Muscle of back (tissue), 13 donors: ENCODE results near the gene IL27RA. TPM values are rescaled to one million over a fixed set of nuclear protein-coding genes. Genes with fewer than 3 reads are reported as not detected.

Experiments used
- DNase-seq, 3 donors: peaks; one replicate each; pipeline versions ENCODE4 v3.0.0 to v3.0.0-alpha.2; 2013
- long read RNA-seq, 9 donors: transcript quantifications; one replicate each; lab custom pipeline, GENCODE V29; 2026
- polyA plus RNA-seq, 10 donors: library from polyadenylated mRNA; unstranded; fragments of 120-200 nt; gene quantifications; one replicate each; pipeline ENCODE4 v1.2.1, GENCODE V29; 2013; ENCODE audit not compliant: insufficient read length in 10 of 10

IL27RA gene
- 1 to 10 TPM; 1.5 to 6.6 (median 3.2) TPM for polyA plus RNA-seq
- long read RNA-seq, donor 1, partial matches to known transcripts: 0 of 1 reads
- long read RNA-seq, donor 1, other reads (novel, unspliced or antisense): 0 of 1 reads
- long read RNA-seq, donor 2, partial matches to known transcripts: 0 of 1 reads
- long read RNA-seq, donor 2, other reads (novel, unspliced or antisense): 0 of 1 reads
- long read RNA-seq, donor 3: 0 reads
- long read RNA-seq, donor 4: 0 reads
- long read RNA-seq, donor 5: 0 reads
- long read RNA-seq, donor 6, partial matches to known transcripts: 0 of 1 reads
- long read RNA-seq, donor 6, other reads (novel, unspliced or antisense): 0 of 1 reads
- long read RNA-seq, donor 7: 0 reads
- long read RNA-seq, donor 8: 0 reads
- long read RNA-seq, donor 9: 0 reads

DNA sequence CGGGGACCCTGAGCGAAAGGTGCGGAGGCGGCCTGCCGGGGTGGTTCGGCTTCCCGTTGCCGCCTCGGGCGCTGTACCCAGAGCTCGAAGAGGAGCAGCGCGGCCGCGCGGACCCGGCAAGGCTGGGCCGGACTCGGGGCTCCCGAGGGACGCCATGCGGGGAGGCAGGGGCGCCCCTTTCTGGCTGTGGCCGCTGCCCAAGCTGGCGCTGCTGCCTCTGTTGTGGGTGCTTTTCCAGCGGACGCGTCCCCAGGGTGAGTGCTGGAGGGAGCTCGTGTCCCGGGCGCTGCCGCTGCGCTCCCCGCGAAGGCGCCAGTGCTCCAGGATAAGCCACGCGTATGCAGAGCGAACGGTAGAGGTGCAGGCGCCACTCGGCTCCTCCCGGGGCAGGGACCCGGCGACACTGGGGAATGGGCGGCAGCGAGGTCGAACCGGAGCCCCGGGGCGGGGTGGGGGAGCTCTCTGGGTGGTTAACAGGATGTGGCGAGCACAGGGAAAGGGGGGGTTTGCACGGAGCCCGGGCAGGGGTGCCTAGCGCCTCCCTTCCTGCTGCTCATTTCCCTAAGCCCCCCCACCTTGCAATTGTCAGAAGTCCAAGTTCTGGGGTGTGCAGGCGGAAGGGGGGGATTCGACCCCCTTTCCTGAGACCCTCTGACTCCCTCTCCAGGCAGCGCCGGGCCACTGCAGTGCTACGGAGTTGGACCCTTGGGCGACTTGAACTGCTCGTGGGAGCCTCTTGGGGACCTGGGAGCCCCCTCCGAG lies at the start of gene IL27RA:
IL27RA (plus strand) TSS at position 44 of the 762 bp plus-strand sequence; CDS start at position 155, 111 bp downstream.
- DNase-seq: peak; percentile 30 to 83 (median 63)

DNA sequence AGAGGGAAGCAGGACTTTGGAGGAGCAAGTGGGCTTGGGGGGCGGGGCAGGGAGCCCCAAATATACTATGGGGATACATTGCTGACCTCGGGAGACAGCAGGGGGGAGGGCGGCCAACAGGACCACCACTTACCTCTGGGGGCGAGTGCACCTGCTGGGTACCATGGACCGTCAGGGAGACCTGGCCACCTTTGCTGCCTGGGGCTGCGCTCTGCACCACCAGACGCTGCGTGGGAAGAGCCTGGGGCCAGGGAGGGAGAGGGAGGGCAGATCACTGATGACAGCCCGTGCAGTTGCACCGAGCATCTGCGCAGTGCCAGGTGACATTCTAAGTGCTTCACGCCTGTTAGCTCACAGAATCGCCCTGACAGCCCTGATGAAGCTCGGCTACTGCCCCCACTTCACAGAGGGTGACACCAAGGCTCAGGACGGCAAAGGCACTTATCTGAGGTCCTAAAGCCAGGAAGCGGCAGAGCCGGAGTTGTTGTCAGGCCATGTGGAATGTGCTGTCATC lies 49.5 kb upstream of the IL27RA start:
- no peak for DNase-seq

DNA sequence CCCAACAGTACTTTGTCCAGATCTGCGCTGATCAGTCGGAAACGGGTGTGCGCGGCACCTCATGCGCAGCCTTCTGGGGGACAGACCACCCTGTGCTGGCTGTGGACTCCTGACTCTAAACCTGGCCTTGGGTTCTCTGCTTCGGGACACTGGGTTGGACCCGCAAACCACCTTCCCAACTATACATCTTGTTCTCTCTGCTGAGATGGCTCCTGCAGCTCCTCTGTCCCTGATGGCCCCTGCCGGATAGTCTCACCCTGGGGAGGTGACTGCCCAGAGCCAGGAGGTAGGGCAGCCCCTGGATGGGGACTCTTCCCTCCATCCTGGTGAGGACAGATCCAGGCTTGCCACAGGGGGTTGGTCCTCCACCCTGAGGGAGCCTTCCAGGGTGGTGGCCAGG lies 48.8 kb upstream of the IL27RA start:
- DNase-seq: no peak

DNA sequence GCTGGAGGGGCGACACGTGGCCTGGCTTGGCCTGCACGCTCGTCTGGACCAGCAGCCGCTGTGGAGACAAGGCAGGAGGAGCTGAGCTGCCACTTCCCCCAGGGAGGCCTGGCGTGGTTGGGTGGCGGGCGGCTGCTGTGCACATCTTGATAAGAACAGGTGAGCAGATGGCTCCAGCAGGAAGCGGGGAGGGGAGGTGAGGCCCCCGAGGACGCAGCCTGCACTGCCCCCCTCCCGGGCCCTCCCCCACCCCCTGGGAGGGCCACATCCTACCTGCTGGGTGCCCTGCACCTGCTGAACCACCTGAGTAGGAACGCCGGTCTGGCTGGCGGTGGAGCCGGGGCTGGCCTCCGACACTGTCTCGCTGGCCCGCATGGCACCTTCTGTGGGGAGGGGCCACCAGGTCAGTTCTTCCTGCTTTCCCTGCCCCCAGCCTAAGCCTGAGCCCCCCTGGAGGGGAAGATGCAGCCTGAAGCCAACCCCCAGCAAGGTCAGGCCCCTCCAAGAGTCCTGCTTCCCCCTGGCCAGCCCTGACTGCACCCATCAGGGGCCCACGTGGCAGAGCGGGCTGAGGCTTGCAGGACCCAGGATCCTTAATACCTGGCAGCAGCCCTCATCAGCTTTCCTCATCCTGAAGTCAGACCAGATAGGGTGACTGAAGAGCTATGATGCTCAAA lies 48.2 kb upstream of the IL27RA start:
- no peak for DNase-seq

DNA sequence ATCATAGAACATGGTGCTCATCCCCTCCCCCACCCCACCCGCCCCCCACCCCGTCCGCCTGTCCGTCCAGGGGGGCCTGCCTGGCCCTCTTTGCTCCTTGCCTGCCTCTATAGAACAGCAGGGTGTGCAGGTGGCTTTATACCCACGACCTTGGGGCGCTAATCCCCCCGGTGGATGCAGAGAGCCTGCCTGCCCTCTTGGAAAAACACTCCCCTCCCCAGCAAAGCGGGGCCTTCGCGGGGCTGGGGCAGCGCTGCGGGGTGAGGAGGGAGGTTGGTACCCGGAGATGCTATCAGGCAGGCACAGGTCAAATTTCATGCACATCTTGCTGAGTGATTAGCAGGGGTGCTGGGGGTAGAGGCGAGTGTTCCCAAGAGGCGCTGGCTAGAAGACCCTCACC lies 47.4 kb upstream of the IL27RA start:
- DNase-seq: no peak

DNA sequence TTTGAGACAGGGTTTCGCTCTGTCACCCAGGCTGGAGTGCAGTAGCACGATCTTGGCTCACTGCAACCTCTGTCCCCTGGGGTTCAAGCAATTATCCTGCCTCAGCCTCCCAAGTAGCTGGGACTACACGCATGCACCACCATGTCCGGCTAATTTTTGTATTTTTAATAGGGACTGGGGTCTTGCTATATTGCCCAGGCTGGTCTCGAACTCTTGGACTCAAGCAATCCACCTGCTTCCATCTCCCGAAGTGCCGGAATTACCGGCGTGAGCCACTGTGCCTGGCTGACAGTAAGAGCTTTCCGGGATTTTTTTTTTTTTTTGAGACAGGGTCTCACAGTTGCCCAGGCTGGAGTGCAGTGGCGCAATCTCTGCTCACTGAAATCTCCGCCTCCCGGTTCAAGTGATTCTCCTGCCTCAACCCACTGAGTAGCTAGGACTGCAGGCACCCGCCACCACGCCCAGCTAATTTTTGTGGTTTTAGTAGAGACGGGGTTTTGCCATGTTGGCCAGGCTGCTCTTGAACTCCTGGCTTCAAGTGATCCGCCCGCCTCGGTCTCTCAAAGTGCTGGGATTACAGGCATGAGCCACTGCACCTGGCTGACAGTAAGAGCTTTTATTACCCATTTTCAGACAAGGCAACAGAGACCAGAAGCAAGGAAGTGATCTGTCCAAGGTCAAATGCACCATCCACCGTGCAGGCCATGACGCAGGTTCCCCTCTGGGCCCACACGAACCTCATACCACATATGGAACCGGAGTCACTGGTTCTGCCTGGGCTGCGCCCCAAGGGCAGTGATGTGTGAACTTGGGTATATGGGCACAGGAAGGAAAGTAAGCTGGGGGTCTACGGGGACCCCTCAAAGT lies 46.5 kb upstream of the IL27RA start:
- no peak for DNase-seq

DNA sequence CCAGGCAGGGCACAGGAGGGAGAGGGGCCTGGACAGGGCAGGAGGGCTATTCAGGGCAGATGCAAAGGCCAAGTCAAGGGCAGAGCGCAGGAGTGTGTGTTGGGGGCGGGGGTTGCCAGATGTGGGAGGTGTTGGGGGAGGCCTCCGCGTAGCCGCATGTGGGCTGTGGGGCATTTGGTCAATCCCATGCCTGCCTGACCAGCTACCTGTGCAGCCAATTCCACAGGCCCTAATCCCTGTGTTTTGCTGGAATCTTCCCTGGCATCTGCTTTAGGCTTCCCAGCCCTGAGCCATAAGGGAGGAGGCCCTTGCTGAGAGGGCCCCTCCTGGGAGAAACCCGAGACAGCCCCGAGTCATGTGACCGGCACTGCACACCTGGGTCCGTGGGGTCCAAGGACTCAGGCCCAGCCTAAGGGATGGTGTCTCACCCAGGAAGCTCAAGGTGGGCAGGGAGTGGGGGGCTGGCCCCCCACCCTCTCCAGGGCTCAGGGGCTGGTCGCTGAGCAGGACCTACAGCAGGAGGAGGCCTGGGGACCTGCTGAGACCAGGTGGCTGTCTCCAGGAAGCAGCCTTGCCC lies 45.7 kb upstream of the IL27RA start:
- DNase-seq: no peak

DNA sequence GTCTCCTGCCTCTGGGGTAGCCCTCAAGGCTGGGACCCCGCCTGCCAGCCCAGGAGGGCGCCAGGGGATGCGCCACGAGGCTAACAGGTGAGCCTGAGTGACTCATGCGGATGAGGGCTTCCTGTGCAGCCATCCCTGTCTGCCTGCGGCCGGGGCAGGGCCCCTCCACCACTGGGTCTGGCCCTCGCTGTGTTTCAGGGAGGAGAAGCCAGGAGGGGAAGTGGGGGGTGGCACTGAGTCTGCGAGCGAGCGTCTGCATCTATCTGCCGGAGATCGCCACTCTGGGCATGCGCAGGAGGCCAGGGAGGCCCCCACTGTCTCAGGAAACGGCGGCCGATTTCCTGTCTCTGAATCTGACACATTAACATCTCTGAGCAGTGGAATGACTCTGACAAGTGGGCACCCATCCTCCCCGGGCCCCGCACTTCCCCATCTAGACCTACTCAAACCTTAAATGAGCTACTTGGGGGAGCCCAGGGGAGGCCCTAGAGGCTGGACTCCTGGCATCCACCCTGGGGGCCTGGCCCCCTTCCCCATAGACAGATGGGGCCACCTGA lies 45.1 kb upstream of the IL27RA start:
- DNase-seq: peak; percentile 82 to 92 (median 86)

DNA sequence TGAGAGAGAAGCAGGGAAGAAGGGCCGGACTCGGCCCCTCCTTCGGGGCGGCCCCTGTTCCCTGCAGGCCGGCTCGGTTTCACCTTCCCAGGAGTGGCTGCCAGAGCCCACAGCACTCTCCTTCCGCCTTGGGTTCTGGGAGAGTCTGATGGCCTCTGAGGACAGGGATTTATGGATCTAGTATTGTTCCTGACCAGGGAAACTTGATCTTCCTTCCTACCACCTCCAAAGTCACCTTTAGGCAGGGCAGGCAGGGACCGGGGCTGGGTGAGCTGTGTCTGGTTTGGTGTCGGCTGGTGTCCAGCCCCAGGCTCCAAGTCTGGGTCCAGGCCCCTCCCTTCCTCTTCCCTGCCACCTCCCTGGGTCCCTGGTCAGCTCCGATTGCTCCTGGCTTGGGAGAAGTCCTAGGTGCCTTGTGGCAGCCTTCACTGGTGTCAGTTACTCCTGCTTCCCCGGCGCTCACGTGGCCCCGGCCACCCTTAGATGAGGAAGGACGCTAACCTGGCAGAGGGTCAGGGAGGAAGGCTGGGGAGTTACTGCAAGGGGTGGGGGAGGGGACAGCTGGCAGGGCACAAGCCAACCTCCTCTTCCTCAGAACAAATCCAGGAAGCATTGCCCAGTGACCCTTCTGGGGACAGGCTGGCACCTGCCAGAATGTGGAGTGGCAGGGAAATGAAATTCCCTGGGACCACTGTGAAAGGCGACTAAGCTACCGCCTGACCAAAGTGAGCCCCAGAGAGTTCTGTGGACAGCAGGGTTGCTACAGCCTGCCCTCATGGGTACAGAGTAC lies 44.3 kb upstream of the IL27RA start:
- peak in 1 of 3 donors; percentile 43 for DNase-seq

DNA sequence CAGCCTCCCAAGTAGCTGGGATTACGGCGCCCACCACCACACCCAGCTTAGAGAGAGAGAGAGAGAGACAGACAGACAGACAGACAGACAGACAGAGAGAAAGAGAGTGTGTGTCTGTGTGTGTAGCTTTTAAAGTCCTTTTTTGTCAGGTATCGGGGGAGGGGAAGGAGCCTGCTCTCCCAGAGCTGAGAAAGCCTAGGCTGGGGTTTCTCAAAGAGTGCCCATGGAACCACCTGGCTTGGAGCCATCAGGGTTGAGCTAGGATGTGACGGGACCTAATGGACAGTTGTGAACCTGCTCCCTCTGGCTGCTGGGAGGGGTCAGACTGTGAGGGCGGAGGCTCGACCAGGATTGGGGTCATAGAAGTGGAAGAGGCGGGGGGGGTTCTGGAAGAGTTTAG lies 42.1 kb upstream of the IL27RA start:
- no peak for DNase-seq

DNA sequence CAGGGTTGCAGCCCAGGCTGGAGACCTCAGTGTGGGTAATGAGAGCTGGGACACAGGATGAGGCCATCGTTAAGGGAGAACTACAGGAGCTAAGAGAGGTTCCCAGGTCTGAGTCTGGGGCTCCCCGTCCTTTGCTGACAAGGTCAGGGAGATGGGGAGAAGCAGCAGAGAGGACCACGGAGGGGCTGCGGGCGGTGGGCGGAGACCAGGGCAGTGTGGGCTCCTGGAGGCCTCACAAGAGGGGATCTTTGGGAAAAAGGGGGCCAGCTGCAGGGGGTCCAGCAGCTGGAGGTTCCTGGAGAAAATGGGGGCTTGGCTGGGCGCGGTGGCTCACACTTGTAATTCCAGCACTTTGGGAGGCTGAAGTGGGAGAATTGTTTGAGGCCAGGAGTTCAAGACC lies 41.5 kb upstream of the IL27RA start:
- DNase-seq: no peak

DNA sequence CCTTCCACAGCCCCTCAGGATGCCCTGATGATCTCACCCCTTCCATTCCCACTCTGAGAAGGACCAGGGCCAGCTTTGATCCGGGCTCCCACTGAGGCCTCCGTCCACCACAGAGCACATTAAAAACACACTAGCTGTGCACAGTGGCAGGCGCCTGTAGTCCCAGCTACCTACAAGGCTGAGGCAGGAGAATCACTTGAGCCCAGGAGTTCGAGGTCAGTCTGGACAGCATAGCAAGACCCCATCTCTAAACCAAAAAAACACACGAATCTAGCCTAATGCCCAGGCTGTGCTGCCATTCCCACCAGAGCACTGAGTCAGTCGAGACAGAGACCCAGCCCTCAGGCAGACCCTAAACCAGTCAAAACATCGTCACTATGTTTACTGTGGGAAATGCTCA lies 39.5 kb upstream of the IL27RA start:
- no peak for DNase-seq

DNA sequence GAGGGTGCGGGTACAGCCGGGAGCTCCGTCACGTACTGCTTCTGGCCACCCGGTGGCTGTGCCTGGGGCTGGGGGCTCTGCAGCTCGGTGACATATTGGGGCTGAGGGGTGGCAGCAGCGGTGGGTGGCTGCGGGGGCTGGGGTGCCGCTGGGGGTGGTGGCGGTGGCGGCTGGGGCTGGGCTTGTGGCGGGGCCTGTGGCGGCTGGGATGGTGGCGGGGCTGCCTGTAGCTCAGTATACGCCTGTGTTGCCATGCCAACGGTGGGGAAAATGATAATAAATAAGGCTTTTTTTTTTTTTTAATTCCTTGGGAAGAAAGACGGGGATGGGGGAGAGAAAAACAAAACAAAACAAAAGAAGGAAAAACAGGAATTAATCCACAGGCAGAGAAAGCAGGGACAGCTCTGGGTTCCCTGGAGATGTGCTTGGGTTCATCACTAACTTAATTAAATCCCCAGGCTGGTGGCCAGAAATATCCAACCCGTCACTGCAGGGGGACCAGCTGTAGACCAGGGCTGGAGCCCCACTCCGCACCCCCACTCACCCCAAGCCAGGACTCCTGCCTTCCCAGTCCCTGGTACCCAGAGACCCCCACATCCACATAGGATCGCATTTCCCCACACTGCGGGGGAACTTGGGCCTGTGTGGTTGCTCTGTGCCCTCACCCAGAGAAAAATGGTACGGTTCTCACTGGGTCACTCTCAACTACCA lies 37.8 kb upstream of the IL27RA start:
- DNase-seq: no peak

DNA sequence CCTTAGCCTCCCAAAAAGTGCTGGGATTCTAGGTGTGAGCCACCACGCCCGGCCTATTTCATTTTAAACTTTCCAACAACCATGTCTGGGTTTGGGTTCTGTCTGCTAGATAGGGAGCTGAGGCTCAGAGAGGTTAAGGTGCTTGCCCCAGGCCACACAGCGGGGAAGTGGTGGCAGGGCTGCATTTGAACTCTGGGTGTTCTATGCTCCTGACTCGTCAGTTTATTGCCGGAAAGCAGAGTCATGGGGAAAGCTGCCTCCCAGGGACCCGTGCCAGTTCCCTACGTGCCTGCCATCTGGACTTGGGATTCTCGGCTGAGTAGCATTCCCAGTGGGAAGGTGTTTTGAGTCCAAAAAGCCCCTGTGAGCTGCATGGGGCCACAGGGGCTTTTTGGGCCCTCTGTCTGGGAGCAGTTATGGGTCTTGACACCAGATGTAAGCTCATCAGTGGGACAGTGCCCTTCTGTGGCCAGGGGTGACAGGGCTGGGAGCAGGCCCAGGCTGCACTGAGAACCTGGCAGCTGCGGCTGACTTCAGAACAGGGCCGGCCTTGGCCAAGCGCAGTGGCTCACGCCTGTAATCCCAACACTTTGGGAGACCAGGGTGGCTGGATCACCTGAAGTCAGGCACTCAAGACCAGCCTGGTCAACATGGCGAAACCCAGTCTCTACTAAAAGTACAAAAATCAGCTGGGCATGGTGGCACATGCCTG lies 36.4 kb upstream of the IL27RA start:
- no peak for DNase-seq

DNA sequence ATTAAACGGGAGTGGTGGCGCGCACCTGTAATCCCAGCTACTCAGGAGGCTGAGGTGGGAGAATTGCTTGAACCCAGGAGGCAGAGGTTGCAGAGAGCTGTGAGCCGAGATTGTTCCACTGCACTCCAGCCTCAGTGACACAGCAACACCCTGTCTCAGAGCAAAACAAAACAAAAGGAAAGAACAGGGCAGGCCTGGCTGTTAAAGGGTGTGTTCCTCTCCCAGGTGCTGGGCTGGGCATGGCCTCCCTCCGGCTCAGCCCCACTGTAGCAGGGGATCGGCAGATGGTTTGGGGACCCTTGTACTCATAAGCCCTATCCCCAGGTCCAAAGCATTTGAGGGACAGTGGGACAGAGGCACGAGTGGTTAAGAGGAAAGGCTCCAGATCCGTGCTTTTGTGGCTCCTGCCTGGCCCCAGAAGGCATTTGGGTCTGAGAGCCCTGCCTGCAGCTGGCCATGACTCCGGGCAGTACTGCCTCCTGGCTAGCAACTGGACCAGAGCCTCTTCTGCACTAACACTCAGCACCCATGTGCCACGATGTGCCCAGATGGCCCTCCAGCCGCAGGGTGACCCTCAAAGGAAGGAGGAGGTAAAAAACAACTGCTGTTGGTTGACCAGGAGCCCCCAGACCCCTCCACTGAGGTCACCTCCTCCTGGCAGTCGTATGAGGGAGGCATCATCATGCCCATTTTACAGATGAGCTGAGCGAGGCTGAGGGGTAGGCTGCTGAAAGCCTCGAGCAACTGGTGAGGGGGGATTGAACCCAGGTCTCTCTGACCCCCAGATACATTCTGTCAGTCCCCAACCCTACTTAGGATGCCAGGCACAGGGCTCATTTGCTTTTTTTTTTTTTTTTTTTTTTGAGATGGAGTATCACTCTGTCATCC lies 35.4 kb upstream of the IL27RA start:
- DNase-seq: no peak

DNA sequence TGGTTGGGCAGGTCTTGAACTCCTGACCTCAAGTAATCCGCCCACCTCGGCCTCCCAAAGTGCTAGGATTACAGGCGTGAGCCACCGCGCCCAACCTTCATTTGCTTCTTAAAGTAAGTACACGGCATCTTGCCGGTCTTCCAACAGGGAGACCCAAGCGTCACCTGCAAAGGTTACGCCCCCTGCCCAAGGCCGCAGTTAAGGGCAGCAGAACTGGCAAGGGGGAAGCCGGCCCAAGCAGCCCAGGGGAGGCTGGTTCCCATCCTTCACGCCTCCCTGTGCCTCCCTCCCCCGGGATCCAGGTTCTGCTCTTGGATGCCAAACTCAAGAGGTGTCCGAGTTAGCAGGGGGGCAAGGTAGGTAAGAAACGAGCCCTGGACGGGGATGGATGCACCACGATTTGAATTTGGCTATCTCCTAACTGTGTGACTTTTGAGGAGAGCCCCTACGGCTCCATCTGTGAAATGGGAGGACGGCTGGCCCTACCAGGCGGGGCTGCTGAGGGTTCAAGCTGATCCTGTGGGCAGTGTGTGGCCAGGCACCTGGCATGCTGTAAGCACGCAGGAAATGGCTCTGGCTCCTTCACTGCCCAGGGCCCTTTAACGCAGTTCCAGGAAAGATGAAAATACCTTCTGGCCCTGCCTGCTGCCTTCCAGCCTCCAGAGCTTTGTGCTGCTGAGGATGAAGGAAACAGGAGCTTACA lies 34.5 kb upstream of the IL27RA start:
- no peak for DNase-seq

DNA sequence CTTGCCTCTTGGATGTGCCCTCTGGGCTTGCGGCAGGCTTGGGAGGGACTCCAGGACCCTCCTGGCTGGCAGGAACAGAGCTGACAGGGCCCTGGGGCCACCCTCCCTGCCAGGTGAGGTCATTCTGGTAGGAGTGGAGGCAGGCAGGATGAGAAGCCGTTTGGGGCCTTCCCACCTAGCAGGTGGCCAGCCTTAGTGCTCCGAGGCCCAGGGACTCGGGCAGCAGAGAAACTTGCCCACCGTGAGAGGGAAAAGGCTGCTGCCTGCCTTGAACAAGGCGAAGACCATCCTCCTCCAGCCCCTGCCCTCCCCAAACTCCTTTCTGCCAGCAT lies 34.0 kb upstream of the IL27RA start:
- no peak for DNase-seq
